Epithelial cell of proximal tubule (primary cell): ENCODE data around the gene CRTC1. TPM values are rescaled to one million over a fixed set of nuclear protein-coding genes. Genes with fewer than 3 reads are reported as not detected.
A peak's percentile ranks its signal among the peaks of the same experiment; 100 is the strongest.

Experiments used
- DNase-seq: peaks from one replicate; pipeline ENCODE4 v3.0.0-alpha.2; 2011; ENCODE audit warnings: low read depth
- H3K4me3 ChIP-seq: 2 replicates; pipeline ENCODE4 v1.5.1; 2011; ENCODE audit warnings: low read depth, mild to moderate bottlenecking, low read length
- total RNA-seq: library from RNA; depleted of rRNA; stranded (reverse); fragments of >200 nt; gene quantifications from 2 replicates; pipeline ENCODE4 v1.2.3, GENCODE V29; 2015
- TF ChIP-seq, protein P1 (sequence below): conservative IDR thresholded peaks from 2 replicates; pipeline ENCODE4 v1.5.1; 2012; ENCODE audit warnings: low read depth, mild to moderate bottlenecking, low read length

The CRTC1 gene
- total RNA-seq, 1 donor from 2014 or later = 3.0 TPM

DNA sequence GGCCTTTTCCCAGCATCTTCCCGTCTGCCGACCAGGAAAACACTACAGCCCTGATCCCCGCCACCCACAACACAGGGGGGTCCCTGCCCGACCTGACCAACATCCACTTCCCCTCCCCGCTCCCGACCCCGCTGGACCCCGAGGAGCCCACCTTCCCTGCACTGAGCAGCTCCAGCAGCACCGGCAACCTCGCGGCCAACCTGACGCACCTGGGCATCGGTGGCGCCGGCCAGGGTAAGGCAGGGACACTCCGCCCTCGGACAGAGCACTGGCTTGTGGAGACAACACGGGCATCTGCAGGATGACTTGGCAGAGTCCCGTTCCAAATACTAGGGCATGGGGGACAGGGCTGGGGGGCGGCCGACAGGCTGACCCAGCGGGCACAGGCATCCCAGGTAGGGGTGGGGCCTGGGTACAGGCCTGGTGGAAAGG is 76.5 kb downstream of the CRTC1 start:
- no peak for DNase-seq
- TF ChIP-seq, protein P1, sequence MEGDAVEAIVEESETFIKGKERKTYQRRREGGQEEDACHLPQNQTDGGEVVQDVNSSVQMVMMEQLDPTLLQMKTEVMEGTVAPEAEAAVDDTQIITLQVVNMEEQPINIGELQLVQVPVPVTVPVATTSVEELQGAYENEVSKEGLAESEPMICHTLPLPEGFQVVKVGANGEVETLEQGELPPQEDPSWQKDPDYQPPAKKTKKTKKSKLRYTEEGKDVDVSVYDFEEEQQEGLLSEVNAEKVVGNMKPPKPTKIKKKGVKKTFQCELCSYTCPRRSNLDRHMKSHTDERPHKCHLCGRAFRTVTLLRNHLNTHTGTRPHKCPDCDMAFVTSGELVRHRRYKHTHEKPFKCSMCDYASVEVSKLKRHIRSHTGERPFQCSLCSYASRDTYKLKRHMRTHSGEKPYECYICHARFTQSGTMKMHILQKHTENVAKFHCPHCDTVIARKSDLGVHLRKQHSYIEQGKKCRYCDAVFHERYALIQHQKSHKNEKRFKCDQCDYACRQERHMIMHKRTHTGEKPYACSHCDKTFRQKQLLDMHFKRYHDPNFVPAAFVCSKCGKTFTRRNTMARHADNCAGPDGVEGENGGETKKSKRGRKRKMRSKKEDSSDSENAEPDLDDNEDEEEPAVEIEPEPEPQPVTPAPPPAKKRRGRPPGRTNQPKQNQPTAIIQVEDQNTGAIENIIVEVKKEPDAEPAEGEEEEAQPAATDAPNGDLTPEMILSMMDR = no peak
- H3K4me3 ChIP-seq = no peak overlapping the region

DNA sequence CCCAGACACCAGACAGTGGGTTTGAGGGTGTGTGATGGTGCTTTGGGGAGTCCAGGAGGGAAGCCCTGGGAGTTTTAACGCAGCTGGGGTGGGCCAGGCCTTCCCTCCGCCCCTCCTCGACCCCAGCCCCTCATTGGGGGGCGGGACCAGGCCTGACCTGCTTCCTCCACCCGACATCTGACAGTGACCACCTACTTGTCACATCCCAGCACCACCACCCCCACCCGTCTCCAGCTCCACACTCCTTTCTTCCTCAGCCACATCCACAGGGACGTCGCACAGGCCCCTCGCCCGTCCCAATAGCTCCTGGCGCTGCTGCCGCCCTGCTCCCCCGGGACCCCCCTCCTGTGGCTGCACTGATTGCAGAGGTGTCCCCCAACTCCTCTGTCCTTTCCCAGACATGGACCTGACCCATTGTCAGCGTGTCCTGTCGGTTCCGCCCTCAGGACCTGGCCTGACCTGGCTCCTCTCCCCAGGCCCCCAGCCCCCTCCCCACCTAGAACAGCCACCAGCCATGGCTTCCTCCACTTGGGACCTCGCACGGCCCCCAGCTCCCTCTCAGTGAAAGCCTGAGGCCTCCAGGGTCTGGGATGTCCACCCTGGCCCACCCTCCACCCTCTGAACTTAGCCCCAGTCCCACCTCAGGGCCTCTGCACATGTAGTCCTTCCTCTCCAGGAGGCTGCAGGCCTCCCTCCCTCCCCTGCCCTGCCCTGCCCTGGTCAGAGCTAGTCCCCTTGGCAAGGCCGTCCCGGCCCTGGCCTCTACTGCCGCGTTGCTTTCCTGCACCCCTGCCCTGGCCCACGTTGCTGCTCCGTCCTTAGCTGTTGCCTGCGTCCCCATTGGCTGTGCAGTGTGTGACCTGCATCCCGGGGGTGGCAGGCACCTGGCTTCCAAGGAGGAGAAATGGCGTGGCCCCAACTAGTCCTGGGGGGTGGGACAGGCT is 77.2 kb downstream of the CRTC1 start:
- no peak overlapping the region for H3K4me3 ChIP-seq
- no peak for DNase-seq
- TF ChIP-seq, protein P1 = no peak

DNA sequence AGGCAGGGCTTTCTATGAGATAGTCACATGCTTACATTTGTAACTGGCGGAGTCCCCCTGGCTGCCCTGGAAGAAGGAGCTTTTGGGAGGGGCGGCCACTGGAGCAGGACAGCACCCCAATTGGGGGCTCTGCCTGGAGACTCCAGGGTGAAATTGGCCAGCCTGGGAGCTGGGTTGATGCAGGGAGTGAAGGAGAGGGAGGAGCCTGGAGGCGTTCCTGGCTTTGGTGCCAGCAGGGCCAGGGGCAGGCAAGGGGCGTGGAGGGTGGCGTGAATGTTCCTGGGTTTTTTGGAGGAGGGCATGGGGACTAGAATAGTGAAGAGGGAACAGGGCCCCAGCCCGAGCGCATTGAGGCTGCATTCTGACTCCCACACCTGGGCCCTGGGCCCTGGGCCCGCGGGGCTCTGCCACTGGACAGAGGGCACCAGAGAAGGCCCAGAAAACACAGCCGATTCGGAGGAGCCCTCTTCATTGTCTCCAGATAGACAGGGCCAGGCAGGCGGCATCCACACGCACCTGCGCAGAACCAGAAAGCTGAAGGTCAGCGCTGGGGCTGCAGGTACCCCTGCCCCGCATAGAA is 78.1 kb downstream of the CRTC1 start:
- DNase-seq = no peak
- no peak overlapping the region for H3K4me3 ChIP-seq
- TF ChIP-seq, protein P1 = no peak

DNA sequence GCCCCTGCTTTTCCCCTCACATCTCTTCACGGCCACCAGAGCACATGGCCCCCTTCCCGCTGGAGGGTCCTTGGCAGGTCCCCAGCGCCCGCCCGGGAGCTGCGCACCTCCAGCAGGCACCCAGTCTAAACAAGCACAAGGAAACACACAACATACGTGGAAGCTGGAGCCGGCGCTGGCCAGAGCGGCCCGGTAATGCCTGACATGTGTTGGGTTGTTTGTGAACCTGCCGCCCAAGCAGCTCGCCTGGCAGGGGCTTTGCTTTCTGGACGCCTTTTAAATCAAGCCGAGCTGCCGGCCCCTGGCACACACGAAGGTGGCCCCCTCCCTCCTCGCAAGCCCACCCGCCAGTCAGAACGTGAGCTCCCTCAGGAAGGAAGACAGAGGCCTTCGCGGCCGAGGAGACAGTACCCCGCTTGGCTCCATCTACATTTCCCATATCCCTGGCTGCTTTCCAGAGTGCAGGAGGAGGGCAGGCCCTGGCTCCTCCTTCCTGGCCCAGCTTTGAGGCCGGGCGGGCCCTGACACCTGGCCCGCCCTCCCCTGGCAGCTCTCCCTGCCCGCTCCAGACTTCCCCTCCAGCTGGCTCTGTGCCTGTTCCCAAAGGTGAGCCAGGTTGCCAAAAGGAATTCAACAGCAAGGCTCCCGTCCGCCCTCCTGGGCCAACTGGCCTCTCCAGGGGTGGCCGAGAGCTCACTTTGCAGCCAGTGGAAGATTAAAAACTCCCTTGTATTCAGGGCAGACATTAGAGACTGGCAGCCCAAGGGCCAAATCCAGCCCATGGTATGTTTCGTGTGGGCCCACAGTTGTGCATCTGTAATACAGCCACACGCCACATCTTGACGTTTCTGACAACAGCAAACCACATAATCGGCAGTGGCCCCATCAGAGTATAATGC is 78.9 kb downstream of the CRTC1 start:
- TF ChIP-seq, protein P1 = no peak
- DNase-seq = no peak
- H3K4me3 ChIP-seq = peak overlapping the region; percentile 4

- TF ChIP-seq, protein P1 = no peak
- peak; percentile 64 for DNase-seq
- H3K4me3 ChIP-seq = no peak overlapping the region
Measured at GRCh38 chr19:18763674-18764590, 80.5 kb downstream of the CRTC1 start.

DNA sequence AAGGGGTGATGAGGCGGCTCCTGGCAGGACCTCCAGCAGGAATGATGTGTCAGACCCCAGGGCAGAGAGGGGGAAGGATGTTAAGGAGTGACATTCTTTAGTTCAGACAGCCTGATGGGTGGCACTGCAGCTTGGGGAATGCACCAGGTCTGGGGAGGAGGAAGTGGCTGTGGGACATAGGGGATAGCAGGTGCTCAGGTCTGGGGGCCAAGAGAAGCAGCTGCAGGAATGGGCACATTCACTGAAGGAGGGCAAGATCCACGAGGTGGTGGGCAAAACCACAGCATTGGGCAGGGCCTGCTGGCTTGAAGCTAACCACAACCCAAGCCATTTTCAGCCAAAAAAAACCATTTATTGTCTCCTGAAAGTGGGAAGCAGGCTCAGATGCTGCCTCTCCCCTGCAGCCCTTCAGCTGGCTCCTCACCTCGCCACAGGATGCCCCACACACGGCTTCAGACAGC is 81.1 kb downstream of the CRTC1 start:
- no peak overlapping the region for H3K4me3 ChIP-seq
- DNase-seq = no peak
- TF ChIP-seq, protein P1 = no peak
